Measurements from ENCODE around the gene SIGLEC1. TPM values are rescaled to one million over a fixed set of nuclear protein-coding genes. Genes with fewer than 3 reads are reported as not detected.
A peak's percentile ranks its signal among the peaks of the same experiment; 100 is the strongest.

SIGLEC1 gene
- total and polyA plus RNA-seq, 2 donors from 2014 or later: 2.4 to 20.2 TPM

GRCh38 chr20:3735768-3736167 is 23.4 kb upstream of the SIGLEC1 start:
- FAIRE-seq: no peak
- intact Hi-C loops (cut with DNase I): no loop called here
- Histone ChIP-seq H3K36me3 (ENCODE audit: control insufficient read depth in 2 of 3, insufficient read depth in 3 of 3, low read length in 3 of 3) (no peaks in the 10 kb centered on the region), H3K27me3 (ENCODE audit: control insufficient read depth, insufficient read depth, low read length) (no peaks in the 10 kb centered on the region), H3K9ac (ENCODE audit: low read length in 3 of 3) (no peak overlapping the region), H3K4me3 (ENCODE audit: low read length in 3 of 3) (no peak overlapping the region), H3K27ac (ENCODE audit: low read depth in 2 of 2, low read length in 2 of 2) (no peak overlapping the region), H3K4me1 (ENCODE audit: control insufficient read depth in 2 of 3, insufficient read depth in 2 of 3, low read depth in 1 of 3, low read length in 3 of 3) (peaks cover 0 to 17% (median 1%) of the 10 kb centered on the region in 3 donors), H3K9me3 (ENCODE audit: control insufficient read depth in 2 of 3, insufficient read depth in 1 of 3, low read length in 3 of 3) (no peaks in the 10 kb centered on the region)
- DNase-seq: no peak
- no peak for TF ChIP-seq CTCF (IDR thresholded peaks at IDR 0.05; ENCODE audit: borderline replicate concordance, extremely low read depth, insufficient read depth)

- no peak for FAIRE-seq
- H3K27ac ChIP-seq (ENCODE audit: low read depth in 2 of 2, low read length in 2 of 2): no peak overlapping the region
Observed at GRCh38 chr20:3734111-3734843, 21.9 kb upstream of the SIGLEC1 start.

GRCh38 chr20:3733119-3733995 is 21.0 kb upstream of the SIGLEC1 start:
- H3K9ac ChIP-seq (ENCODE audit: low read length in 3 of 3): peak overlapping the region in 1 of 3 donors; percentile 19
- H3K36me3 ChIP-seq (ENCODE audit: control insufficient read depth in 2 of 3, insufficient read depth in 3 of 3, low read length in 3 of 3): no peaks in the 10 kb centered on the region
- H3K4me3 ChIP-seq (ENCODE audit: low read length in 3 of 3): peak overlapping the region; percentile 24 to 46 (median 41)
- no peaks in the 10 kb centered on the region for H3K27me3 ChIP-seq (ENCODE audit: control insufficient read depth, insufficient read depth, low read length)
- H3K4me1 ChIP-seq (ENCODE audit: control insufficient read depth in 2 of 3, insufficient read depth in 2 of 3, low read depth in 1 of 3, low read length in 3 of 3): peaks cover 0 to 5% (median 2%) of the 10 kb centered on the region in 3 donors
- no peak for FAIRE-seq
- peak in 1 of 5 donors; percentile 61 for DNase-seq
- intact Hi-C loops (cut with DNase I): no loop called here
- H3K27ac ChIP-seq (ENCODE audit: low read depth in 2 of 2, low read length in 2 of 2): peak overlapping the region; percentile 43 to 65
- H3K9me3 ChIP-seq (ENCODE audit: control insufficient read depth in 2 of 3, insufficient read depth in 1 of 3, low read length in 3 of 3): no peaks in the 10 kb centered on the region
- TF ChIP-seq CTCF (IDR thresholded peaks at IDR 0.05; ENCODE audit: borderline replicate concordance, extremely low read depth, insufficient read depth): no peak

More at GRCh38 chr20:3734111-3734843, 21.9 kb upstream of the SIGLEC1 start:
- TF ChIP-seq CTCF (IDR thresholded peaks at IDR 0.05; ENCODE audit: borderline replicate concordance, extremely low read depth, insufficient read depth): no peak
- no peaks in the 10 kb centered on the region for H3K27me3 ChIP-seq (ENCODE audit: control insufficient read depth, insufficient read depth, low read length)
- DNase-seq: peak in 1 of 5 donors; percentile 80
- no peaks in the 10 kb centered on the region for H3K36me3 ChIP-seq (ENCODE audit: control insufficient read depth in 2 of 3, insufficient read depth in 3 of 3, low read length in 3 of 3)
- no peaks in the 10 kb centered on the region for H3K9me3 ChIP-seq (ENCODE audit: control insufficient read depth in 2 of 3, insufficient read depth in 1 of 3, low read length in 3 of 3)
- H3K4me1 ChIP-seq (ENCODE audit: control insufficient read depth in 2 of 3, insufficient read depth in 2 of 3, low read depth in 1 of 3, low read length in 3 of 3): peaks cover 0 to 12% (median 2%) of the 10 kb centered on the region in 3 donors
- intact Hi-C loops (cut with DNase I): no loop called here
- no peak overlapping the region for H3K9ac ChIP-seq (ENCODE audit: low read length in 3 of 3)
- H3K4me3 ChIP-seq (ENCODE audit: low read length in 3 of 3): no peak overlapping the region
